ENCODE data around the gene MUTYH.
"Not testable (repeated sequence)": the region's sequence is repeated elsewhere in the genome, so short reads cannot be mapped to it uniquely, and the experiment has no call there.

MUTYH gene

DNA sequence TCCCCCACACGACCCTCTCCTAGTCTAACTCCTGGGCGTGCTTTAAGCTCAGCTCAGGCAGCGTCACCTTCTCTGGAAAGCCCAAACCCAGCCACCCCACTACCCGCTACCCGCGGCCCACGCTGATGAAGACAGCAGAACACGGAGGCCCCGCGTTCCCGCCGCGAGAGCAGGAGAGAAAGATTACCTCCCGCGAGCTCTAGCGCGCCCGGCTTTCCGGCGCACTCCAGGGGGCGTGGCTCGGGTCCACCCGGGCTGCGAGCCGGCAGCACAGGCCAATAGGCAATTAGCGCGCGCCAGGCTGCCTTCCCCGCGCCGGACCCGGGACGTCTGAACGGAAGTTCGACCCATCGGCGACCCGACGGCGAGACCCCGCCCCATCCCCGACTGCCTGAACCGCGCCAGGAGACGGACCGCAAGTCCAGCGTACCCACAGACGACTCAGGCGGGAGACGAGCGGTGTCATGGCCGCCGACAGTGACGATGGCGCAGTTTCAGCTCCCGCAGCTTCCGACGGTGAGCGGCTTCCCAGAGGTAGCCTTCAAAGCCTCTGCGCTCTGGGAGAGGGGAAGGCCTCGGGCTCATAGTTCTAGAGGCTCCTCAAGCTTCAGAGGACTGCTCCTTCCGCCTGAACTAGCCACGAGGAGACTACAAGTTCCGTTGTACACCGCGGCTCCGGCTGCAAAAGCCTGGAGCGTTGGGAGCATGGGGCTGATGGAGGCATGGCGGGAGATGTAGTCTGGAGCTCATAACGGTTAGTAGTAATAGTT lies at the start of gene MUTYH, which contains the start of gene TOE1:
Gene MUTYH (minus strand): TSS at position 652 of the 770 bp plus-strand sequence. CDS start 5,935 bp downstream, outside the sequence.
Gene TOE1 (plus strand): TSS at position 382 of the 770 bp plus-strand sequence. CDS start 83 bp downstream, at position 465.
- peak; percentile 97 for DNase-seq (ENCODE audit: low spot score)
- in situ Hi-C loops (cut with MboI; ENCODE audit: low sequenced_read_pairs, unreplicated experiment), result no loop called here
- TF ChIP-seq, protein P1, sequence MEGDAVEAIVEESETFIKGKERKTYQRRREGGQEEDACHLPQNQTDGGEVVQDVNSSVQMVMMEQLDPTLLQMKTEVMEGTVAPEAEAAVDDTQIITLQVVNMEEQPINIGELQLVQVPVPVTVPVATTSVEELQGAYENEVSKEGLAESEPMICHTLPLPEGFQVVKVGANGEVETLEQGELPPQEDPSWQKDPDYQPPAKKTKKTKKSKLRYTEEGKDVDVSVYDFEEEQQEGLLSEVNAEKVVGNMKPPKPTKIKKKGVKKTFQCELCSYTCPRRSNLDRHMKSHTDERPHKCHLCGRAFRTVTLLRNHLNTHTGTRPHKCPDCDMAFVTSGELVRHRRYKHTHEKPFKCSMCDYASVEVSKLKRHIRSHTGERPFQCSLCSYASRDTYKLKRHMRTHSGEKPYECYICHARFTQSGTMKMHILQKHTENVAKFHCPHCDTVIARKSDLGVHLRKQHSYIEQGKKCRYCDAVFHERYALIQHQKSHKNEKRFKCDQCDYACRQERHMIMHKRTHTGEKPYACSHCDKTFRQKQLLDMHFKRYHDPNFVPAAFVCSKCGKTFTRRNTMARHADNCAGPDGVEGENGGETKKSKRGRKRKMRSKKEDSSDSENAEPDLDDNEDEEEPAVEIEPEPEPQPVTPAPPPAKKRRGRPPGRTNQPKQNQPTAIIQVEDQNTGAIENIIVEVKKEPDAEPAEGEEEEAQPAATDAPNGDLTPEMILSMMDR (IDR thresholded peaks at IDR 0.05; ENCODE audit: borderline replicate concordance, control extremely low read depth, extremely low read depth, insufficient read depth, missing control alignments), result no peak

DNA sequence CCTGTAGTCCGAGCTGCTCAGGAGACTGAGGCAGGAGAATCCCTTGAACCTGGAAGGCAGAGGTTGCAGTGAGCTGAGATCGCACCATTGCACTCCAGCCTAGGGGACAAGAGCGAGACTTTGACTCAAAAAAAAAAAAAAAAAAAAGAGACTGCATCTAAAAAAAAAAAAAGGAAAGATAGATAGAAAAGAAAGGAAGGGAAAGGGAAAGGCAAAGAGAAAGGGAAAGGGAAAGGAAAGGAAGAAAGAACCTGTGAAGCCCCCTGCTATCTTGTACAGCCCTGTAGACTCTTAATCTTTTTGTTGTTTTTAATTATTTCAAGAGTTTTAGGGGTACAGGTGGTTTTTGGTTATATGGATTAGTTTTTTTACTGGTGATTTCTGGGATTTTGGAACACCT lies 46.0 kb upstream of the MUTYH start:
- DNase-seq (ENCODE audit: low spot score), result no peak
- TF ChIP-seq, protein P1 (IDR thresholded peaks at IDR 0.05; ENCODE audit: borderline replicate concordance, control extremely low read depth, extremely low read depth, insufficient read depth, missing control alignments), result no peak
- in situ Hi-C loops (cut with MboI; ENCODE audit: low sequenced_read_pairs, unreplicated experiment), result no loop called here

DNA sequence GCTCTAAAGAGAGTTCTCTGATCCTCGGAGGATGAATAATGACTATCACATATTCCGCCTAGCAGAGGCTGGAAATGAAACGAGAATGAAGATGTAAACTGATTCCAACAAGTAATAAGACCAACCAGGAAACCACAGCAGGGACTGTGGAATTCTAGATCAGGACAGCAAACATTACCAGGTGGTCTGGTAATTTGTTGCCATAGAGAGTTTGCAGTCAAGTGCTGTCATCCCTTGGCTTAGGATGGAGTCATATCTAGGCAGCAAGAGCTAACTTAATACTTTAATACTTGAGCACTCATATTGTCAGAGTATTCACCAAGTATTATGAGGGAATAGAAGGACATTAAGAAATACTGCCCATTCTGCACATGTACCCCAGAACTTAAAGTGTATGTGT lies 45.1 kb upstream of the MUTYH start:
- DNase-seq (ENCODE audit: low spot score), result no peak
- in situ Hi-C loops (cut with MboI; ENCODE audit: low sequenced_read_pairs, unreplicated experiment), result no loop called here
- TF ChIP-seq, protein P1 (IDR thresholded peaks at IDR 0.05; ENCODE audit: borderline replicate concordance, control extremely low read depth, extremely low read depth, insufficient read depth, missing control alignments), result no peak

DNA sequence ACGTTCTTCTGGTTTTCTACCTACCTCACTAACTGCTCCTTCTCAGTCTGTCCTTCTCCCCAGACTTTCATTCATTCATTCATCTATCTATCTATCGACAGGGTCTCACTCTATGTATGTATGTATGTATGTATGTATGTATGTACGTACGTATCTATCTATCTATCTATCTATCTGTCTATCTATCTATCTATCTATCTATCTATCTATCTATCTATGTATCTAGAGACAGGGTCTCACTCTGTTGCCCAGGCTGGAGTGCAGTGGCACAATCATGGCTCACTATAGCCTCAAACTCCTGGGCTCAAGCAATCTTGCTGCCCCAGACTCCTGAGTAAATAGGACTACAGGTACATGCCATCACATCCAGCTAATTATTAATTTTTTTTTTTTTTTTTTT lies 44.0 kb upstream of the MUTYH start:
- in situ Hi-C loops (cut with MboI; ENCODE audit: low sequenced_read_pairs, unreplicated experiment); DNase-seq (ENCODE audit: low spot score): not testable (repeated sequence)

DNA sequence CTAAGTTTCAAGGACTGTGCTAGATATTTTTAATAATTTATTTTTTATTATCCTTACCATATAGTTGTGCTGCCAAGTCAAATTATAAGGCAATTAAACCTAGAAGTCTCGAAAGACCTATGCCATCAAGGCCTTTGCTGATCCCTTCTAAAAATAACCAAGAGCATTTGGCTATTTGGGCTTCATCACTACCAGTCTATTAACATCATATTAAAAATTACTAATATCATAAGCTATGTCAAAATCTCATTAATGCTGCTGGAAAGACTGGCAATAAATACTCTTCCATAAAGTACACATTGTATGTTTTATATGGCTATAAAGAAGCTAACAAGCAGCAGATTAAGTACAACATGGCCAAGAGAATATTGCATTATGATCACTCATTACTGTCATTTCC lies 43.0 kb upstream of the MUTYH start:
- in situ Hi-C loops (cut with MboI; ENCODE audit: low sequenced_read_pairs, unreplicated experiment), result no loop called here
- DNase-seq (ENCODE audit: low spot score), result no peak
- TF ChIP-seq, protein P1 (IDR thresholded peaks at IDR 0.05; ENCODE audit: borderline replicate concordance, control extremely low read depth, extremely low read depth, insufficient read depth, missing control alignments), result no peak

DNA sequence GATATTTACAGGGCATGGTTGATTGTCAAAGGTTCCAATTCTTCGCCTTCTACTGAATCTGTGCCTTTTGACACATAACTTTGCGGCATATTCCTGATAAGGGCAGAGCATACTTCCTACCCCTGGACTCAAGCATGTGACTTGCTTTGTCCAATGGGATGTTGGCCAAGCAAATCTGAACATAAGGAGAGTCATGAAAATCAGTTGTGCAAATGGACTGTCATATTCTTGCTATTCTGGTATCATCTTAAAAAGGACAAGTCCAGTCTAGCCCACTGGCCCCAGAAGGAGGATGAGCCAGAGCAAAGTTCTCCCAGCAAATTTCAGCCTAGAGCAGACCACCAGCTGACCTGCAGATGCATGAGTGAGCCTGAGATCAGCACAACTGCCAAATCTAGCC lies 41.0 kb upstream of the MUTYH start:
- TF ChIP-seq, protein P1 (IDR thresholded peaks at IDR 0.05; ENCODE audit: borderline replicate concordance, control extremely low read depth, extremely low read depth, insufficient read depth, missing control alignments), result no peak
- in situ Hi-C loops (cut with MboI; ENCODE audit: low sequenced_read_pairs, unreplicated experiment), result no loop called here
- DNase-seq (ENCODE audit: low spot score), result no peak

DNA sequence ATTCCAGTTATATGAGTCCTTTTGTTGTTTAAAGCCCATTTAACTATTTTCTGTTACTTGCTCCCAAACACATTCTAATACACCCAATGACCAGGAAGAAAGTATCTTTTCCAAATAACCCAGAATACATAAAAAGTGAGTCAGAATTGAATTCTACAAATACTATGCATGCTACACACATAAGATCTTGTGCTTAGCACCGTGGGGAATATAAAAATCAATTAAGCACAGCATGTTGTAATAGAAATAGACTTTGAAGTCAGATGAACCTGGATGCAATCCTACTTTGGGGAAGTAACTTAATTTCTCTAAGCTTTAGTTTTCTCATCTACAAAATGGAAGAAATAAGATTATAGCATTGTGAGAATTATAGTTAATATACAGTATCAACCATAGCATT lies 40.5 kb upstream of the MUTYH start:
- TF ChIP-seq, protein P1 (IDR thresholded peaks at IDR 0.05; ENCODE audit: borderline replicate concordance, control extremely low read depth, extremely low read depth, insufficient read depth, missing control alignments), result no peak
- DNase-seq (ENCODE audit: low spot score), result no peak
- in situ Hi-C loops (cut with MboI; ENCODE audit: low sequenced_read_pairs, unreplicated experiment), result no loop called here

All from GM13976 (cell line).